GM12892 (cell line): ENCODE results near the gene ADPRM.

ENCODE experiments used
- POLR2A ChIP-seq: IDR thresholded peaks from 2 replicates; pipeline ENCODE4 v1.6.1; 2011; ENCODE audit warnings: low read depth, low read length, control low read depth
- POLR2AphosphoS5 ChIP-seq: IDR thresholded peaks from 2 replicates; pipeline ENCODE4 v1.6.1; 2011; ENCODE audit warnings: low read depth, low read length, control low read depth
- TAF1 ChIP-seq: IDR thresholded peaks from 2 replicates; pipeline ENCODE4 v1.6.1; 2011; ENCODE audit warnings: low read depth, mild to moderate bottlenecking, control low read depth, low read length, borderline replicate concordance

DNA sequence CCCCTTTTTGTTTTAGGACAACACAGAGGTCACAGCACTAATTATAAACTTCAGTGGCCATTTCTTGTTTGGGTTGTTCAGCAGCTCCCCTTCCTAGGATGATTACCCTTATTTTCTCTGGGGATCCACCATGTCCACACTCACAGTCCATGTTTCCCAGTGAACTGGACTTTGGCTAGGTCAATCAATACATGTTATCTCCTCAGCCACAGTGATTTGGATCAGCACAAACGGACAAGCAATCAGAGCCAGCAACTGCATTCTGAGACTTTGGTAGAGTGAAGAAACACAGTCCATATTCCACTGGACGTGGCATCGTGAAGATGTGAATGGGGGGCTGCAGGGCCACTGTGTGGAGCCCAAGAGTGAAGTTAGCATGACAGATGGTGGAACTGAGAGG is 27.9 kb downstream of the ADPRM start:
- TF ChIP-seq TAF1 = no peak
- TF ChIP-seq POLR2A = no peak
- TF ChIP-seq POLR2AphosphoS5 = no peak
